Nephron (organoid): ENCODE measurements around the gene ELL2.

Experiments
- H3K27ac Mint-ChIP-seq, 3 experiments: 2 replicates each; pipeline ENCODE4 v1.8.0; 2020; ENCODE audit warnings: mixed read lengths in 3 of 3, mild to moderate bottlenecking in 2 of 3, moderate library complexity in 1 of 3
- H3K27me3 Mint-ChIP-seq: 2 replicates; pipeline ENCODE4 v1.8.0; 2021; ENCODE audit warnings: low read depth, mild to moderate bottlenecking, moderate library complexity, mixed read lengths
- H3K36me3 Mint-ChIP-seq: 2 replicates; pipeline ENCODE4 v1.8.0; 2020; ENCODE audit warnings: low read depth, mixed read lengths
- H3K4me1 Mint-ChIP-seq: 2 replicates; pipeline ENCODE4 v1.8.0; 2020; ENCODE audit warnings: mixed read lengths
- H3K4me3 Mint-ChIP-seq, 3 experiments: 2 replicates each; pipeline ENCODE4 v1.8.0; 2020; ENCODE audit warnings: mild to moderate bottlenecking in 3 of 3, mixed read lengths in 3 of 3, moderate library complexity in 2 of 3
- H3K9me3 Mint-ChIP-seq: 2 replicates; pipeline ENCODE4 v1.8.0; 2020; ENCODE audit warnings: mixed read lengths
- TF ChIP-seq, protein P1 (sequence below), 3 experiments: fragments of 200-600 bp; sonication (generic); IDR thresholded peaks; one replicate each; pipeline ENCODE4 v1.5.0; 2021; ENCODE audit warnings: antibody characterized with exemption in 3 of 3; ENCODE audit not compliant: unreplicated experiment in 3 of 3

ELL2 gene

GRCh38 chr5:95941756-95942155 lies 19.9 kb downstream of the ELL2 start:
- Mint-ChIP-seq H3K4me3 (no peak overlapping the region), H3K27ac (peak overlapping the region in 1 of 3 experiments; percentile 75), H3K36me3 (no peaks in the 10 kb centered on the region), H3K9me3 (no peaks in the 10 kb centered on the region), H3K27me3 (no peaks in the 10 kb centered on the region), H3K4me1 (no peaks in the 10 kb centered on the region)
- TF ChIP-seq, protein P1, sequence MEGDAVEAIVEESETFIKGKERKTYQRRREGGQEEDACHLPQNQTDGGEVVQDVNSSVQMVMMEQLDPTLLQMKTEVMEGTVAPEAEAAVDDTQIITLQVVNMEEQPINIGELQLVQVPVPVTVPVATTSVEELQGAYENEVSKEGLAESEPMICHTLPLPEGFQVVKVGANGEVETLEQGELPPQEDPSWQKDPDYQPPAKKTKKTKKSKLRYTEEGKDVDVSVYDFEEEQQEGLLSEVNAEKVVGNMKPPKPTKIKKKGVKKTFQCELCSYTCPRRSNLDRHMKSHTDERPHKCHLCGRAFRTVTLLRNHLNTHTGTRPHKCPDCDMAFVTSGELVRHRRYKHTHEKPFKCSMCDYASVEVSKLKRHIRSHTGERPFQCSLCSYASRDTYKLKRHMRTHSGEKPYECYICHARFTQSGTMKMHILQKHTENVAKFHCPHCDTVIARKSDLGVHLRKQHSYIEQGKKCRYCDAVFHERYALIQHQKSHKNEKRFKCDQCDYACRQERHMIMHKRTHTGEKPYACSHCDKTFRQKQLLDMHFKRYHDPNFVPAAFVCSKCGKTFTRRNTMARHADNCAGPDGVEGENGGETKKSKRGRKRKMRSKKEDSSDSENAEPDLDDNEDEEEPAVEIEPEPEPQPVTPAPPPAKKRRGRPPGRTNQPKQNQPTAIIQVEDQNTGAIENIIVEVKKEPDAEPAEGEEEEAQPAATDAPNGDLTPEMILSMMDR (IDR thresholded peaks at IDR 0.05; ENCODE audit: unreplicated experiment in 3 of 3): no peak

GRCh38 chr5:95940758-95941682 lies 20.6 kb downstream of the ELL2 start:
- Mint-ChIP-seq H3K4me1 (no peaks in the 10 kb centered on the region), H3K9me3 (no peaks in the 10 kb centered on the region), H3K4me3 (peak overlapping the region in 2 of 3 experiments; percentile 3 to 12), H3K27ac (peak overlapping the region; percentile 11 to 75 (median 47)), H3K27me3 (no peaks in the 10 kb centered on the region), H3K36me3 (no peaks in the 10 kb centered on the region)
- TF ChIP-seq, protein P1 (IDR thresholded peaks at IDR 0.05; ENCODE audit: unreplicated experiment in 3 of 3): no peak

- Mint-ChIP-seq H3K9me3 (no peaks in the 10 kb centered on the region), H3K4me1 (no peaks in the 10 kb centered on the region)
Measured at GRCh38 chr5:95939465-95939864, 22.2 kb downstream of the ELL2 start.

GRCh38 chr5:95938766-95939165 lies 22.9 kb downstream of the ELL2 start:
- Mint-ChIP-seq H3K27me3 (no peaks in the 10 kb centered on the region), H3K36me3 (no peaks in the 10 kb centered on the region), H3K4me3 (no peak overlapping the region), H3K27ac (no peak overlapping the region), H3K9me3 (no peaks in the 10 kb centered on the region), H3K4me1 (no peaks in the 10 kb centered on the region)
- TF ChIP-seq, protein P1 (IDR thresholded peaks at IDR 0.05; ENCODE audit: unreplicated experiment in 3 of 3): no peak

More at GRCh38 chr5:95939465-95939864, 22.2 kb downstream of the ELL2 start:
- Mint-ChIP-seq H3K27ac (peak overlapping the region in 1 of 3 experiments; percentile 34), H3K4me3 (no peak overlapping the region), H3K36me3 (no peaks in the 10 kb centered on the region), H3K27me3 (no peaks in the 10 kb centered on the region)
- TF ChIP-seq, protein P1 (IDR thresholded peaks at IDR 0.05; ENCODE audit: unreplicated experiment in 3 of 3): no peak

- Mint-ChIP-seq H3K36me3 (no peaks in the 10 kb centered on the region), H3K9me3 (no peaks in the 10 kb centered on the region), H3K4me3 (no peak overlapping the region), H3K4me1 (no peaks in the 10 kb centered on the region), H3K27me3 (no peaks in the 10 kb centered on the region), H3K27ac (no peak overlapping the region)
- TF ChIP-seq, protein P1 (IDR thresholded peaks at IDR 0.05; ENCODE audit: unreplicated experiment in 3 of 3): no peak
Measured at GRCh38 chr5:95938347-95938746, 23.3 kb downstream of the ELL2 start.
